Neural progenitor cell (in vitro differentiated cells): ENCODE results near the gene SGTA.

Experiments
- CTCF ChIP-seq: fragments of 200-600 bp; sonication (generic); IDR thresholded peaks from 2 replicates; pipeline ENCODE4 v1.5.1; 2017; ENCODE audit warnings: antibody characterized with exemption, mild to moderate bottlenecking
- EZH2 ChIP-seq: fragments of 200-600 bp; sonication (generic); IDR thresholded peaks from 2 replicates; pipeline ENCODE4 v1.6.1; 2017; ENCODE audit warnings: antibody characterized with exemption, mild to moderate bottlenecking, moderate library complexity
- EZH2phosphoT487 ChIP-seq: fragments of 200-600 bp; sonication (generic); IDR thresholded peaks from 2 replicates; pipeline ENCODE4 v1.6.1; 2017; ENCODE audit warnings: antibody characterized with exemption

GRCh38 chr19:2747349-2747748 is 35.7 kb downstream of the SGTA start:
- TF ChIP-seq CTCF (no peak), EZH2 (no peak), EZH2phosphoT487 (no peak)
